Endodermal cell (in vitro differentiated cells): ENCODE data around the gene SLC40A1. TPM values are rescaled to one million over a fixed set of nuclear protein-coding genes. Genes with fewer than 3 reads are reported as not detected.
"Not testable (repeated sequence)": the region's sequence is repeated elsewhere in the genome, so short reads cannot be mapped to it uniquely, and the experiment has no call there.

Source experiments
- DNase-seq: peaks from one replicate; pipeline ENCODE4 v3.0.0-alpha.2; 2017
- H3K27ac ChIP-seq: 2 replicates; pipeline ENCODE4 v1.5.1; 2013; ENCODE audit warnings: mild to moderate bottlenecking, low read depth, low read length, moderate library complexity
- H3K27me3 ChIP-seq: 2 replicates; pipeline ENCODE4 v1.6.1; 2013; ENCODE audit warnings: mild to moderate bottlenecking, low read length, moderate library complexity; ENCODE audit not compliant: insufficient read depth, control insufficient read depth, poor library complexity, severe bottlenecking
- H3K36me3 ChIP-seq: 2 replicates; pipeline ENCODE4 v1.7.0; 2013; ENCODE audit warnings: mild to moderate bottlenecking, low read length, moderate library complexity; ENCODE audit not compliant: control insufficient read depth, insufficient read depth
- H3K4me1 ChIP-seq: one replicate; pipeline ENCODE4 v1.7.0; 2013; ENCODE audit warnings: low read length; ENCODE audit not compliant: control insufficient read depth, insufficient read depth
- H3K4me3 ChIP-seq: 2 replicates; pipeline ENCODE4 v1.5.1; 2013; ENCODE audit warnings: mild to moderate bottlenecking, low read length, moderate library complexity
- H3K9ac ChIP-seq: 2 replicates; pipeline ENCODE4 v1.6.1; 2013; ENCODE audit warnings: mild to moderate bottlenecking, low read length, moderate library complexity; ENCODE audit not compliant: poor library complexity, severe bottlenecking; ENCODE audit errors: extremely low read depth
- H3K9me3 ChIP-seq: 2 replicates; pipeline ENCODE4 v1.6.1; 2013; ENCODE audit warnings: mild to moderate bottlenecking, low read length, moderate library complexity; ENCODE audit not compliant: control insufficient read depth
- H3K27ac Mint-ChIP-seq: 2 replicates; pipeline ENCODE4 v1.8.0; 2020; ENCODE audit warnings: mixed read lengths
- H3K27me3 Mint-ChIP-seq: 2 replicates; pipeline ENCODE4 v1.8.0; 2021; ENCODE audit warnings: mild to moderate bottlenecking, mixed read lengths; ENCODE audit not compliant: insufficient read depth
- H3K36me3 Mint-ChIP-seq: 2 replicates; pipeline ENCODE4 v1.8.0; 2020; ENCODE audit warnings: low read depth, mixed read lengths
- H3K4me1 Mint-ChIP-seq: 2 replicates; pipeline ENCODE4 v1.8.0; 2020; ENCODE audit warnings: mixed read lengths
- H3K4me3 Mint-ChIP-seq: 2 replicates; pipeline ENCODE4 v1.8.0; 2020; ENCODE audit warnings: mild to moderate bottlenecking, moderate library complexity, mixed read lengths
- H3K9me3 Mint-ChIP-seq: 2 replicates; pipeline ENCODE4 v1.8.0; 2020; ENCODE audit warnings: mild to moderate bottlenecking, mixed read lengths
- CTCF ChIP-seq: fragments of 200-600 bp; sonication (generic); conservative IDR thresholded peaks from 2 replicates; pipeline ENCODE4 v1.5.0; 2021; ENCODE audit warnings: antibody characterized with exemption, mild to moderate bottlenecking
- WGBS, 2 experiments: methylation state at CpG; one replicate each; pipeline versions ENCODE4 v1.1.5 to v1.1.7; 2013; ENCODE audit warnings: missing lambda C conversion rate in 2 of 2, mixed read lengths in 1 of 2; ENCODE audit not compliant: insufficient coverage in 1 of 2, insufficient read length in 1 of 2; 5-methylcytosine and 5-hydroxymethylcytosine counted together
- total RNA-seq, 2 donors: library from RNA; stranded (reverse); fragmentation: NEBNext Ultra II Directional in 1 of 2; extraction: Animal tissue kit (Norgen Biotek cat#: 25700) in 1 of 2; gene quantifications; 2 replicates in 1 of 2; 3 replicates in 1 of 2; pipeline ENCODE4 v1.2.1, GENCODE V29; 2021

Gene SLC40A1
- total RNA-seq, 2 donors from 2014 or later: 74.1 to 96.8 TPM

- Histone ChIP-seq H3K4me3 (no peak overlapping the region), H3K9ac (no peak overlapping the region), H3K4me1 (no peaks in the 10 kb centered on the region), H3K9me3 (no peaks in the 10 kb centered on the region), H3K36me3 (no peaks in the 10 kb centered on the region), H3K27ac (no peak overlapping the region), H3K27me3 (no peaks in the 10 kb centered on the region)
- H3K27ac Mint-ChIP-seq: no peak overlapping the region
- H3K4me3 Mint-ChIP-seq: no peak overlapping the region
- WGBS, 2 experiments: 91% methylated on average over 4 of the region's 4 CpGs
- H3K27me3 Mint-ChIP-seq: no peaks in the 10 kb centered on the region
- H3K9me3 Mint-ChIP-seq: peaks cover 3% of the 10 kb centered on the region
- no peak for TF ChIP-seq CTCF
- no peaks in the 10 kb centered on the region for H3K36me3 Mint-ChIP-seq
- H3K4me1 Mint-ChIP-seq: peaks cover 10% of the 10 kb centered on the region
- DNase-seq: no peak
These were observed 21.6 kb upstream of the SLC40A1 start for GRCh38 chr2:189602233-189602632.

DNA sequence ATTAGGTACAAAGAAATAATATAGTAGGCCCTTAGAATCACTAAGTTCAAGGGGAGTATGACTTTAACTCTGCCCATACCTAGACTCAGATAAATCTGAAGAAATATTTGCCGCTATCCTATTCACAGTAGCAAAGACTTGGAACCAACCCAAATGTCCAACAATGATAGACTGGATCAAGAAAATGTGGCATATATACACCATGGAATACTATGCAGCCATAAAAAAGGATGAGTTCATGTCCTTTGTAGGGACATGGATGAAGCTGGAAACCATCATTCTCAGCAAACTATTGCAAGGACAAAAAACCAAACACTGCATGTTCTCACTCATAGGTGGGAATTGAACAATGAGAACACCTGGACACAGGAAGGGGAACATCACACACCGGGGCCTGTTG is 21.1 kb upstream of the SLC40A1 start:
- H3K4me1 Mint-ChIP-seq, H3K9me3 Mint-ChIP-seq, H3K27me3 Mint-ChIP-seq, H3K4me1 ChIP-seq, H3K27ac ChIP-seq, H3K4me3 Mint-ChIP-seq, H3K36me3 Mint-ChIP-seq, DNase-seq, H3K9me3 ChIP-seq, H3K4me3 ChIP-seq, H3K27ac Mint-ChIP-seq, H3K27me3 ChIP-seq, H3K9ac ChIP-seq, H3K36me3 ChIP-seq: not testable (repeated sequence)
- WGBS, 2 experiments: 95% methylated on average over 2 of the region's 2 CpGs; no CpG with 5 or more reads in 1 of the 2 experiments

GRCh38 chr2:189601043-189601442 is 20.5 kb upstream of the SLC40A1 start:
- H3K27ac Mint-ChIP-seq: no peak overlapping the region
- Histone ChIP-seq H3K9ac (no peak overlapping the region), H3K4me3 (no peak overlapping the region), H3K9me3 (no peaks in the 10 kb centered on the region), H3K36me3 (no peaks in the 10 kb centered on the region), H3K4me1 (no peaks in the 10 kb centered on the region), H3K27me3 (no peaks in the 10 kb centered on the region), H3K27ac (no peak overlapping the region)
- H3K27me3 Mint-ChIP-seq: no peaks in the 10 kb centered on the region
- DNase-seq: no peak
- H3K36me3 Mint-ChIP-seq: no peaks in the 10 kb centered on the region
- H3K4me1 Mint-ChIP-seq: peaks cover 10% of the 10 kb centered on the region
- H3K9me3 Mint-ChIP-seq: peaks cover 3% of the 10 kb centered on the region
- WGBS, 2 experiments: 71 to 92% methylated on average over 3 of the region's 3 CpGs
- TF ChIP-seq CTCF: no peak
- no peak overlapping the region for H3K4me3 Mint-ChIP-seq

DNA sequence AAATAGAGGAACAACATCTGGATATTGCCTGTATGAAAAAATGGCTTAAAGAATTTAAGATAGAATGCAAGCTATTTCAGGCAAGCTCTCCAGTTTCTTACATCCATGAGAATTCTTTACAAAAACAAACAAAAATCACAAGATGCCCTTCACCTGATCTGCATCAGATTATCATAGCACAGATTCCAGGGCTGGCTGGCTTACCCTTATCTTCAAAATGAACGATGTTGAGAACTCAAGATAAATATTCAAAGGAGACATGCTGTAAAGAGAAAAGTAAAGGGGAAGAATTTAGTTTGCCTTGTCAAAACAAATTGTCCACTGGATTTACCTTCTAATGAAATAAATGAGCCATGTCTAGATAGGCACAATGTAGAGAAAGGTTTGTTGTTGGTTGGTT is 18.7 kb upstream of the SLC40A1 start:
- H3K27ac Mint-ChIP-seq: no peak overlapping the region
- 34 to 88% methylated on average over 1 of the region's 1 CpG for WGBS, 2 experiments
- no peak for DNase-seq

More for the DNA sequence above, 18.7 kb upstream of the SLC40A1 start:
- no peaks in the 10 kb centered on the region for H3K9me3 ChIP-seq
- H3K9ac ChIP-seq: no peak overlapping the region
- Mint-ChIP-seq H3K4me3 (no peak overlapping the region), H3K27me3 (no peaks in the 10 kb centered on the region), H3K4me1 (peaks cover 10% of the 10 kb centered on the region), H3K36me3 (no peaks in the 10 kb centered on the region), H3K9me3 (peaks cover 3% of the 10 kb centered on the region)
- H3K4me3 ChIP-seq: no peak overlapping the region
- no peaks in the 10 kb centered on the region for H3K27me3 ChIP-seq
- no peaks in the 10 kb centered on the region for H3K36me3 ChIP-seq
- H3K27ac ChIP-seq: no peak overlapping the region
- no peaks in the 10 kb centered on the region for H3K4me1 ChIP-seq
- no peak for TF ChIP-seq CTCF
